Tibial artery (tissue), 4 donors: ENCODE measurements around the gene ZNF837.

Experiments used
- DNase-seq, 2 donors: peaks; one replicate each; pipeline ENCODE4 v3.0.0-alpha.2; 2019
- H3K27ac ChIP-seq, 2 donors: fragments of 200-600 bp; sonication (generic) in 1 of 2; 1 replicate in 1 of 2; 2 replicates in 1 of 2; pipeline ENCODE4 v1.5.1; 2018 to 2019; ENCODE audit warnings: mild to moderate bottlenecking in 1 of 2
- H3K27me3 ChIP-seq, 2 donors: fragments of 200-600 bp; sonication (generic) in 1 of 2; one replicate each; pipeline versions ENCODE4 v1.5.1 to v1.6.0; 2016 to 2019
- H3K36me3 ChIP-seq, 3 donors: fragments of 200-600 bp; sonication (generic) in 2 of 3; one replicate each; pipeline ENCODE4 v1.5.1; 2016 to 2019; ENCODE audit warnings: mild to moderate bottlenecking in 2 of 3
- H3K4me1 ChIP-seq, 4 donors: fragments of 200-600 bp; sonication (generic) in 2 of 4; 1 replicate in 3 of 4; 2 replicates in 1 of 4; pipeline ENCODE4 v1.5.1; 2016 to 2019
- H3K4me3 ChIP-seq, 2 donors: fragments of 200-600 bp; sonication (generic) in 1 of 2; 1 replicate in 1 of 2; 2 replicates in 1 of 2; pipeline ENCODE4 v1.5.1; 2018 to 2019; ENCODE audit warnings: mild to moderate bottlenecking in 2 of 2
- H3K9me3 ChIP-seq, 3 donors: fragments of 200-600 bp; sonication (generic) in 1 of 3; one replicate each; pipeline ENCODE4 v1.5.1; 2016 to 2019
- CTCF ChIP-seq, 2 experiments: fragments of 200-600 bp in 1 of 2; fragments of 450-650 bp in 1 of 2; IDR thresholded peaks; one replicate each; pipeline ENCODE4 v1.5.1; 2017 to 2019; ENCODE audit warnings: antibody characterized with exemption in 2 of 2, mild to moderate bottlenecking in 1 of 2, moderate library complexity in 1 of 2
- intact Hi-C: fragments of 100-400 bp; cut with DNase I; formaldehyde crosslinking; loops from one replicate; pipeline ENCODE4 v1.15.0; 2023; ENCODE audit warnings: low total_unique reads

The ZNF837 gene

GRCh38 chr19:58355908-58356765, 24.7 kb downstream of the ZNF837 start:
- Histone ChIP-seq H3K4me3 (peak overlapping the region; percentile 27 to 32), H3K27me3 (peaks cover 0 to 44% of the 10 kb centered on the region in 2 donors), H3K36me3 (peaks cover 0 to 17% (median 3%) of the 10 kb centered on the region in 3 donors), H3K4me1 (peaks cover 0 to 30% (median 14%) of the 10 kb centered on the region in 4 donors), H3K27ac (no peak overlapping the region), H3K9me3 (no peaks in the 10 kb centered on the region)
- intact Hi-C loops: no loop called here
- DNase-seq: no peak
- TF ChIP-seq CTCF (IDR thresholded peaks at IDR 0.05): no peak

GRCh38 chr19:58355215-58355796, 25.5 kb downstream of the ZNF837 start:
- Histone ChIP-seq H3K9me3 (no peaks in the 10 kb centered on the region), H3K27me3 (peaks cover 0 to 46% of the 10 kb centered on the region in 2 donors), H3K4me3 (no peak overlapping the region), H3K27ac (no peak overlapping the region), H3K4me1 (peaks cover 0 to 30% (median 17%) of the 10 kb centered on the region in 4 donors), H3K36me3 (peaks cover 0 to 25% (median 3%) of the 10 kb centered on the region in 3 donors)
- DNase-seq: no peak
- intact Hi-C loops: no loop called here
- no peak for TF ChIP-seq CTCF (IDR thresholded peaks at IDR 0.05)

GRCh38 chr19:58354478-58355030, 26.3 kb downstream of the ZNF837 start:
- peaks cover 0 to 27% (median 3%) of the 10 kb centered on the region in 3 donors for H3K36me3 ChIP-seq
- H3K4me1 ChIP-seq: peaks cover 0 to 32% (median 19%) of the 10 kb centered on the region in 4 donors
- no peak overlapping the region for H3K4me3 ChIP-seq
- H3K9me3 ChIP-seq: no peaks in the 10 kb centered on the region
- no peak overlapping the region for H3K27ac ChIP-seq
- DNase-seq: no peak
- no peak for TF ChIP-seq CTCF (IDR thresholded peaks at IDR 0.05)
- intact Hi-C loops: no loop called here
- peaks cover 0 to 46% of the 10 kb centered on the region in 2 donors for H3K27me3 ChIP-seq

- H3K4me1 ChIP-seq: peaks cover 0 to 37% (median 22%) of the 10 kb centered on the region in 4 donors
- peaks cover 0 to 27% (median 3%) of the 10 kb centered on the region in 3 donors for H3K36me3 ChIP-seq
- no peak overlapping the region for H3K4me3 ChIP-seq
- no peaks in the 10 kb centered on the region for H3K9me3 ChIP-seq
- intact Hi-C loops: no loop called here
- TF ChIP-seq CTCF (IDR thresholded peaks at IDR 0.05): no peak
- DNase-seq: no peak
- no peak overlapping the region for H3K27ac ChIP-seq
- H3K27me3 ChIP-seq: peaks cover 0 to 40% of the 10 kb centered on the region in 2 donors
These were observed 26.9 kb downstream of the ZNF837 start for GRCh38 chr19:58353717-58354477.
